ENCODE measurements around the gene COX4I1.

GRCh38 chr16:85812031-85812807 lies 12.7 kb downstream of the COX4I1 start:
- no peak for TF ChIP-seq FOXM1 (IDR thresholded peaks at IDR 0.05; ENCODE audit: borderline replicate concordance)
- TF ChIP-seq L3MBTL2 (conservative IDR thresholded peaks at IDR 0.05) = no peak
- TF ChIP-seq SP1 (IDR thresholded peaks at IDR 0.05) = no peak
- no peak for TF ChIP-seq BHLHE40 (IDR thresholded peaks at IDR 0.05; ENCODE audit: borderline replicate concordance)
- no peak for TF ChIP-seq SUZ12 (IDR thresholded peaks at IDR 0.05)
- no peak for TF ChIP-seq FOXA1 (IDR thresholded peaks at IDR 0.05)
- TF ChIP-seq PKNOX1 (IDR thresholded peaks at IDR 0.05) = no peak
- no peak for TF ChIP-seq TARDBP (IDR thresholded peaks at IDR 0.05)
- no peak for TF ChIP-seq NFRKB (IDR thresholded peaks at IDR 0.05)
- TF ChIP-seq FOXK2 (IDR thresholded peaks at IDR 0.05) = no peak
- TF ChIP-seq ARNT (IDR thresholded peaks at IDR 0.05) = no peak
- TF ChIP-seq ELF4 (IDR thresholded peaks at IDR 0.05) = no peak
- TF ChIP-seq HDGF (IDR thresholded peaks at IDR 0.05; ENCODE audit: borderline replicate concordance) = no peak

Measured in HEK293T (cell line).